Right renal pelvis (tissue), 4 donors: ENCODE measurements around the gene TRIM8. TPM values are rescaled to one million over a fixed set of nuclear protein-coding genes. Genes with fewer than 3 reads are reported as not detected.

Source experiments
- DNase-seq, 4 donors: peaks; one replicate each; pipeline ENCODE4 v3.0.0-alpha.2; 2013; ENCODE audit warnings: low read depth in 4 of 4, low spot score in 3 of 4, missing footprints in 1 of 4
- polyA plus RNA-seq, 4 donors: library from polyadenylated mRNA; unstranded; fragments of 120-200 nt; gene quantifications; one replicate each; pipeline ENCODE4 v1.2.1, GENCODE V29; 2013; ENCODE audit not compliant: insufficient read length in 4 of 4

The TRIM8 gene
- polyA plus RNA-seq, 4 donors: 135 to 143 (median 136) TPM

- DNase-seq: no peak
Observed at GRCh38 chr10:102648269-102648888, 4.1 kb downstream of the TRIM8 start.

GRCh38 chr10:102648889-102649796 lies 4.9 kb downstream of the TRIM8 start:
- DNase-seq: no peak

GRCh38 chr10:102649797-102650654 lies 5.7 kb downstream of the TRIM8 start:
- DNase-seq: no peak

GRCh38 chr10:102650655-102651454 lies 6.6 kb downstream of the TRIM8 start:
- no peak for DNase-seq

GRCh38 chr10:102651455-102652169 lies 7.3 kb downstream of the TRIM8 start:
- DNase-seq: no peak

- no peak for DNase-seq
Observed at GRCh38 chr10:102652170-102652916, 8.1 kb downstream of the TRIM8 start.

GRCh38 chr10:102653060-102653459 lies 8.8 kb downstream of the TRIM8 start:
- DNase-seq: no peak

GRCh38 chr10:102654566-102654965 lies 10.3 kb downstream of the TRIM8 start:
- no peak for DNase-seq

GRCh38 chr10:102654969-102655368 lies 10.7 kb downstream of the TRIM8 start:
- DNase-seq: no peak

- no peak for DNase-seq
Observed at GRCh38 chr10:102656026-102656425, 11.7 kb downstream of the TRIM8 start.

- DNase-seq: no peak
Observed at GRCh38 chr10:102656791-102657371, 12.6 kb downstream of the TRIM8 start.

GRCh38 chr10:102657451-102657850 lies 13.2 kb downstream of the TRIM8 start:
- no peak for DNase-seq

GRCh38 chr10:102657984-102658724 lies 13.9 kb downstream of the TRIM8 start:
- DNase-seq: no peak

GRCh38 chr10:102658802-102659201 lies 14.5 kb downstream of the TRIM8 start:
- no peak for DNase-seq

- DNase-seq: no peak
Observed at GRCh38 chr10:102660888-102661657, 16.8 kb downstream of the TRIM8 start.

GRCh38 chr10:102661658-102662028 lies 17.4 kb downstream of the TRIM8 start:
- DNase-seq: no peak

- DNase-seq: no peak
Observed at GRCh38 chr10:102665904-102666509, 21.7 kb downstream of the TRIM8 start.
